GM12873 (cell line): ENCODE measurements around the gene ARHGEF12.

Experiments used
- TF ChIP-seq, protein P1 (sequence below): IDR thresholded peaks from 2 replicates; pipeline ENCODE4 v1.5.1; 2012; ENCODE audit warnings: low read depth, mild to moderate bottlenecking, moderate library complexity, low read length, control low read depth; ENCODE audit not compliant: insufficient read depth; ENCODE audit errors: missing control alignments

ARHGEF12 gene

DNA sequence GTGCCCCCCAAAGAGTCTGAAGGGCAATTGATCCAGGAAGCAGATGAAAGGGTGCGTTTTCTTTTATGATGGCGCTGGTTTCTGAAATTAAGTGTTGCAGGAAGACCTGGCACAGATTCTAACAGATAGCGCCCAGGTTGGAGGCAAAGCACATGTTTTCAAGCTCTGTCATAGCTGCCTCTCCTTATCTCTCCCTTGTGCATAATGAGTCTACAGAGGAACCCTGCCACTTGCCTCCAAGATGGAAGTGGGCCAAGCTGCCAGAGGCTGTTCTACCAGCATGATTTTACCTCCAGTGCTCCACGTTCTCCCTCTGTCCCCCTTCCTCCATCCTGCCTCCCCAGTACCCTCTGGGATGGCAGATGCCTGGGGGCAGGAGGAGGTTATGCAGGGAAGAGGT is 41.1 kb upstream of the ARHGEF12 start:
- TF ChIP-seq, protein P1, sequence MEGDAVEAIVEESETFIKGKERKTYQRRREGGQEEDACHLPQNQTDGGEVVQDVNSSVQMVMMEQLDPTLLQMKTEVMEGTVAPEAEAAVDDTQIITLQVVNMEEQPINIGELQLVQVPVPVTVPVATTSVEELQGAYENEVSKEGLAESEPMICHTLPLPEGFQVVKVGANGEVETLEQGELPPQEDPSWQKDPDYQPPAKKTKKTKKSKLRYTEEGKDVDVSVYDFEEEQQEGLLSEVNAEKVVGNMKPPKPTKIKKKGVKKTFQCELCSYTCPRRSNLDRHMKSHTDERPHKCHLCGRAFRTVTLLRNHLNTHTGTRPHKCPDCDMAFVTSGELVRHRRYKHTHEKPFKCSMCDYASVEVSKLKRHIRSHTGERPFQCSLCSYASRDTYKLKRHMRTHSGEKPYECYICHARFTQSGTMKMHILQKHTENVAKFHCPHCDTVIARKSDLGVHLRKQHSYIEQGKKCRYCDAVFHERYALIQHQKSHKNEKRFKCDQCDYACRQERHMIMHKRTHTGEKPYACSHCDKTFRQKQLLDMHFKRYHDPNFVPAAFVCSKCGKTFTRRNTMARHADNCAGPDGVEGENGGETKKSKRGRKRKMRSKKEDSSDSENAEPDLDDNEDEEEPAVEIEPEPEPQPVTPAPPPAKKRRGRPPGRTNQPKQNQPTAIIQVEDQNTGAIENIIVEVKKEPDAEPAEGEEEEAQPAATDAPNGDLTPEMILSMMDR = no peak

DNA sequence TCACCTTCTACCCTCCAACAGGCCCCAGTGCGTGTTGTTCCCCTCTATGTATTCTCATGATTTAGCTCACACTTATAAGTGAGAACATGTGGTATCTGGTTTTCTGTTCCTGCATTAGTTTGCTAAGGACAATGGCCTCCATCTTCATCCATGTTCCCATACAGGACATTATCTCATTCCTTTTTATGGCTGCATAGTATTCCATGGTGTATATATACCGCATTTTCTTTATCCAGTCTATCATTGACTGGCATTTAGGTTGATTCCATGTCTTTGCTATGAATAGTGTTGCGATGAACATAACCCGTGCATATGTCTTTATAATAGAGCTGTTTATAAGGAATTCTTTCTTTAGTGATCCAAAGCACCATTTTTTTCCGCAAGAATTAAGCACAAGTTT is 39.7 kb upstream of the ARHGEF12 start:
- TF ChIP-seq, protein P1 = no peak

DNA sequence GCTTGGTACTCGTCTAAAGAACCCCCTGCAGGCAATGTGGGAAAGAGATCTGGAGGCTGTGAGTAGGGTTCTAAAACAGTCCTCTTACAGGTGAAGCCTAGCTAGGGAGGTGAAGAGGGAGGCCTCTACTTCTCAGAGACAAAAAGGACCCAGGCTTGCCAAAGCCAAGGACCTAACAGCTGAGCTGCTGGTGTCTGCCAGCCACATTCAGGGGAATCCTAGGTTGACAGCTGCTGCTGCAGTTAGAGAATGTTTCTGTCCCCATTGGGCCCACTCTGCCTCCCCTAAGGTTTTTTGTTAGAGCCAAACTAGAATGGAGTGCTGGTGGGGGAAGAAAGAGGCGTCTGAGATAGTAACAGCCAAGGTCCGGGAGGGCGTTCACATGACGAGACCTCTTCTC is 37.8 kb upstream of the ARHGEF12 start:
- TF ChIP-seq, protein P1 = no peak

DNA sequence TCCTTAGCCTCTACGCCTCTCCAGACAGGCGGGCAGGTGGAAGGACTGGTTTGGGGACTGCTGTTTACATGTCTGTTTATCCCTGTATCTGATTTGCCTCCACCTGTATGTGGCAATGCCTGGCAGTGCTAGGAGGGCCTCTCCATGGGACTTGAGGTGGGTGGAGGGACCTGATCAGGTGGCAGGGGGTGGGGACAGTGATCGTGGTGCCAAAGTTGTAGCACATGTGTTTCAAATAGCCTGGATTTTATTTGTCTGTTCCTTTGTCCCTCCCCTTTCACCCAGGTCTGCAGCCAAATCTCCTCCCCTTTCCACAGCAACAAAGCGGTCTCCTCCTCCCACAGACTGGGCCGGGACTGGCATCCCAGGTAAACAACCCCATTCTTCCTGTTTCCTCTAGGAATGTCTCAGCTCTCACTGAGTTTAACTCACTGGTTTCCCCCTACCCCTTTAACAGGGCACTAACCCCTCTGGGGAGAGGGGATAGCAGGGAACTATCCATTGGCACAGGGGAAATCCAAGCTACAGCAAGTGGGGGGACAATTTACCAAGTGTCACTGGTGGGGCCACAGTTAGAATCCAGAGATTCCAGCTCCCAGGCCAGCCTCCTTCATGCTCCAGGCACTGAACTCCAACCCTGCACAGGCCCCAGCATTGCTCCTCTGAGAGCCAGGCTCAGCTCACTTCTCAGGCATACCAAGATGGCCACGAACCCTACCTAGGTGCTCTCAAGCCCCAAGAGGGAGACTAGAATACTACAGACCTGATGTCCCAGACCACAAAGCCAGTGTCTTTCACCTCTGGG is 34.0 kb upstream of the ARHGEF12 start:
- TF ChIP-seq, protein P1 = no peak

DNA sequence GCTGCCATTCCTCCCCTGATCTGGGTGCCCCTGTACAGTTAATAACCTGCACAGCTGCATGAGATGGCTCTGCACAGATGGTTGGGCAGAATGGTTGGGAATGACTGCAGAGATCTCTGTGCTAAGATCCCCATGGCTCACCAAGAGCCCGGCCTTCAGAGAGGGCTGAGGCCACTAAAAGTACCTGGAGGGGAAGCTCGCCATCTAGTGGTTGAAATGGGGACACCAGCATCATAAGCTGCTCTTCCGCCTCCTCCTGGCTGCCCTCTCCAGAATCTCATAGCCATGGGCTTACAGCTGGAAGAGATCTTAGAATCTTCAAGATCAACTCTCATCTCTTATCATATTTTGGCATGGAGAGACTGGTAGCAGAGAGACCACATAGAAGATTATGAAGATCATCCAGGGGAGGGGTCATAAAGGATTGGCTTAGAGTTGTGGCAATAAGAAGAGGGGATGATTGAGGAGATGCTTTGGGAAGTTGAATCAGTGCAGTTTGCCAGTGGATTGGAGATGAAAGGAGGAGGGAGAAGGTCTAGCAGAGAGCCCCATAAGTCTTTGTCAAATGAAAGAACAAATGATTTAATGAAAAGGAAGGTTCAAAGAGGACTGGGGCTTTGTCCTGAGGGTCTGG is 33.1 kb upstream of the ARHGEF12 start:
- TF ChIP-seq, protein P1 = peak; percentile 97

DNA sequence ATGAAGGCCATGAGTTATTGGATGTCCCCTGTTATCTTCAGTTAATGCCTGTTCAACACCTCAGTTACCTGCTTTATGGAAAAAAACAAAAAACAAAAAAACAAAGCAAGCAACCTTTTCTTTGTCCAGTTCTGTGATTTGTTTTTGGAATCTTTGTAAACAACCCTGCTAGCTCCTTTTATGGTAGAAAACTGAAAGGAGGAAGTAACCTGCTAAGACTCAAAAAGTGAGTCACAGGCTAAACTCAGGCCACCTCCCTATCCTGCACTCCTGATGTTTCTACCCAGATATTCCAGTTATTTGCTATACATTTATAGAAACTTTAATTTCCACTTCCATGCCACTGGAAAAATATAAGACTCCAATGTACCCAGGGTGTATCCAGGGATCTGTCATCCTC is 31.7 kb upstream of the ARHGEF12 start:
- TF ChIP-seq, protein P1 = no peak

DNA sequence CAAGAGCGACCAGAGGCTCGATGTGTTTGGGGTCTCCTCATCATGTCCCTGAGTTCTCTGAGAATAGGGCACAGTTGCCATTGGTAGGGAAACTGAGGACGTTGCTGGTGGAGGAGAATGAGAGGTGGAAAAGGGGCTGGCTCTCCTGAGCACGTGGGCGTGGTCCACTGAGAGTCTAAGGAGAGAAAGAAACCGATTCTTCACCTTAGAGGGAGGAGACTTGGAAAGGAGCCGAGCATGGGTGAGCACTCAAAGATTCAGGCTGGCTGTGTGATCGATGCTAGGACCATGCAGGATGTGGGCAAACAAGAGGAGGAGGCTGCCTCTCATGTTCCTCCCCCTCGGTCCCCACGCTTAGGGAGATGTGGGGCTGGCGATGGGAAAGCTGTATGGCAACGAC is 30.9 kb upstream of the ARHGEF12 start:
- TF ChIP-seq, protein P1 = no peak
